Measurements from ENCODE around the gene COL2A1.

COL2A1 gene

DNA sequence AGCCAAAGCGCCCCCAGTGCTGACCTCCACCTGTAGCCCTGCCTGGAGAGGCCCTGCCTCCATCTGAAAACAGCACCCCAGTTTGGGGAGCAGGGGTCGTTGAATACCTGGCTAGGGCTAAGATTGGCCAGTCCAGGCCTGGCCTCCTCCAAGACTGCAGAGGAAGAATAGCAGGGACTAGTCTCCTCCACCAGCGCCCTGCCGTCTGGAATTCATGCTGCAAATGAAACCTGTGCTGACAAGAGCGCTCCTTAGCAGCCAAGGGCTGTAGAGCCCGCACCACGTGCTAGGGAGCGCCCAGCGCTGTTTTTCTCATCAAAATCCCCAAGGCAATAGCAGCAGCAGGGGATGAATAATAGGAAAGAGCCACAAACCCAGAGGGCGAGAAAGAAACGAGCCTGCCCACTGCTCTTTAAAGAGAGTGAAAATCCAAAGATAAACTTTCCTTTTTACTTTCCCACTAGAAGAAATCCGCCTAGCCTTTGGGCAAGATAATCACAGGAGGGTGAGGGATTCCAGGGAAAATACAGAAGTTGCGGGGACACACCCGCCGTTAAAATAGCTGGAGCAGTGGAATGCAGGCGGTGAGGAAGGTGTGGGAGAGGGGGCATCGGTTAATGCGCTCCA is 3.3 kb downstream of the COL2A1 start:
- ATAC-seq = peak; percentile 57

DNA sequence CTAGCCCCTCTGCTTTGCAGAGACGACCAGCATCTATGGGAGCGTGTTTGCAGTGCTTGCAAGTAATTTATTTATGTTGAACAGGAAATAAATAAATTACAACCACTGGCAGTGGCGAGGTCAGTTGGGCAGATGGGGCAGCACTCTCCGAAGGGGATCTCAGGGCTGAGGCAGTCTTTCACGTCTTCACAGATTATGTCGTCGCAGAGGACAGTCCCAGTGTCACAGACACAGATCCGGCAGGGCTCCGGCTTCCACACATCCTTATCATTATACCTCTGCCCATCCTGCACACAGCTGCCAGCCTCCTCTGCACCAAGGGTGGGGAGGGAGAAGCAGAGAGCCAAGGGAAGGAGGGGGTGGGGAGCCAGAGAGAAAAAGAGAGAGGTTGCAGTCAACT is 4.5 kb downstream of the COL2A1 start:
- no peak for TF ChIP-seq ZC3H10 (CRISPR knock-in tag; IDR thresholded peaks at IDR 0.05)
- no peak for TF ChIP-seq ZFP3 (CRISPR knock-in tag; IDR thresholded peaks at IDR 0.05)
- TF ChIP-seq GLIS3 (CRISPR knock-in tag; IDR thresholded peaks at IDR 0.05) = no peak
- TF ChIP-seq ZNF8 (CRISPR knock-in tag; IDR thresholded peaks at IDR 0.05) = no peak
- TF ChIP-seq, protein P1, sequence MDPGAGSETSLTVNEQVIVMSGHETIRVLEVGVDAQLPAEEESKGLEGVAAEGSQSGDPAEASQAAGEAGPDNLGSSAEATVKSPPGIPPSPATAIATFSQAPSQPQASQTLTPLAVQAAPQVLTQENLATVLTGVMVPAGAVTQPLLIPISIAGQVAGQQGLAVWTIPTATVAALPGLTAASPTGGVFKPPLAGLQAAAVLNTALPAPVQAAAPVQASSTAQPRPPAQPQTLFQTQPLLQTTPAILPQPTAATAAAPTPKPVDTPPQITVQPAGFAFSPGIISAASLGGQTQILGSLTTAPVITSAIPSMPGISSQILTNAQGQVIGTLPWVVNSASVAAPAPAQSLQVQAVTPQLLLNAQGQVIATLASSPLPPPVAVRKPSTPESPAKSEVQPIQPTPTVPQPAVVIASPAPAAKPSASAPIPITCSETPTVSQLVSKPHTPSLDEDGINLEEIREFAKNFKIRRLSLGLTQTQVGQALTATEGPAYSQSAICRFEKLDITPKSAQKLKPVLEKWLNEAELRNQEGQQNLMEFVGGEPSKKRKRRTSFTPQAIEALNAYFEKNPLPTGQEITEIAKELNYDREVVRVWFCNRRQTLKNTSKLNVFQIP (CRISPR knock-in tag; IDR thresholded peaks at IDR 0.05; ENCODE audit: borderline replicate concordance, low read depth) = no peak
- TF ChIP-seq, protein P2, sequence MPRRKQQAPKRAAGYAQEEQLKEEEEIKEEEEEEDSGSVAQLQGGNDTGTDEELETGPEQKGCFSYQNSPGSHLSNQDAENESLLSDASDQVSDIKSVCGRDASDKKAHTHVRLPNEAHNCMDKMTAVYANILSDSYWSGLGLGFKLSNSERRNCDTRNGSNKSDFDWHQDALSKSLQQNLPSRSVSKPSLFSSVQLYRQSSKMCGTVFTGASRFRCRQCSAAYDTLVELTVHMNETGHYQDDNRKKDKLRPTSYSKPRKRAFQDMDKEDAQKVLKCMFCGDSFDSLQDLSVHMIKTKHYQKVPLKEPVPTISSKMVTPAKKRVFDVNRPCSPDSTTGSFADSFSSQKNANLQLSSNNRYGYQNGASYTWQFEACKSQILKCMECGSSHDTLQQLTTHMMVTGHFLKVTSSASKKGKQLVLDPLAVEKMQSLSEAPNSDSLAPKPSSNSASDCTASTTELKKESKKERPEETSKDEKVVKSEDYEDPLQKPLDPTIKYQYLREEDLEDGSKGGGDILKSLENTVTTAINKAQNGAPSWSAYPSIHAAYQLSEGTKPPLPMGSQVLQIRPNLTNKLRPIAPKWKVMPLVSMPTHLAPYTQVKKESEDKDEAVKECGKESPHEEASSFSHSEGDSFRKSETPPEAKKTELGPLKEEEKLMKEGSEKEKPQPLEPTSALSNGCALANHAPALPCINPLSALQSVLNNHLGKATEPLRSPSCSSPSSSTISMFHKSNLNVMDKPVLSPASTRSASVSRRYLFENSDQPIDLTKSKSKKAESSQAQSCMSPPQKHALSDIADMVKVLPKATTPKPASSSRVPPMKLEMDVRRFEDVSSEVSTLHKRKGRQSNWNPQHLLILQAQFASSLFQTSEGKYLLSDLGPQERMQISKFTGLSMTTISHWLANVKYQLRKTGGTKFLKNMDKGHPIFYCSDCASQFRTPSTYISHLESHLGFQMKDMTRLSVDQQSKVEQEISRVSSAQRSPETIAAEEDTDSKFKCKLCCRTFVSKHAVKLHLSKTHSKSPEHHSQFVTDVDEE (CRISPR knock-in tag; IDR thresholded peaks at IDR 0.05) = no peak
- ATAC-seq = no peak

More for the DNA sequence above, 3.3 kb downstream of the COL2A1 start:
- TF ChIP-seq ZFP3 (CRISPR knock-in tag; IDR thresholded peaks at IDR 0.05) (no peak), CSDC2 (CRISPR knock-in tag; IDR thresholded peaks at IDR 0.05) (no peak), ZFP30 (CRISPR knock-in tag; IDR thresholded peaks at IDR 0.05) (no peak), GLIS3 (CRISPR knock-in tag; IDR thresholded peaks at IDR 0.05) (no peak), BACH2 (CRISPR knock-in tag; IDR thresholded peaks at IDR 0.05; ENCODE audit: borderline replicate concordance) (no peak), ARNTL (CRISPR knock-in tag; IDR thresholded peaks at IDR 0.05; ENCODE audit: borderline replicate concordance, low read depth) (no peak), TOX (CRISPR knock-in tag; IDR thresholded peaks at IDR 0.05; ENCODE audit: borderline replicate concordance) (no peak), TCF4 (CRISPR knock-in tag; IDR thresholded peaks at IDR 0.05; ENCODE audit: borderline replicate concordance) (no peak), PPARA (CRISPR knock-in tag; IDR thresholded peaks at IDR 0.05; ENCODE audit: borderline replicate concordance) (no peak), ZNF8 (CRISPR knock-in tag; IDR thresholded peaks at IDR 0.05) (no peak), ISL1 (CRISPR knock-in tag; IDR thresholded peaks at IDR 0.05) (no peak), RARB (CRISPR knock-in tag; IDR thresholded peaks at IDR 0.05) (no peak)
- TF ChIP-seq, protein P1 (CRISPR knock-in tag; IDR thresholded peaks at IDR 0.05; ENCODE audit: borderline replicate concordance, low read depth) = no peak
- TF ChIP-seq, protein P2 (CRISPR knock-in tag; IDR thresholded peaks at IDR 0.05) = no peak

DNA sequence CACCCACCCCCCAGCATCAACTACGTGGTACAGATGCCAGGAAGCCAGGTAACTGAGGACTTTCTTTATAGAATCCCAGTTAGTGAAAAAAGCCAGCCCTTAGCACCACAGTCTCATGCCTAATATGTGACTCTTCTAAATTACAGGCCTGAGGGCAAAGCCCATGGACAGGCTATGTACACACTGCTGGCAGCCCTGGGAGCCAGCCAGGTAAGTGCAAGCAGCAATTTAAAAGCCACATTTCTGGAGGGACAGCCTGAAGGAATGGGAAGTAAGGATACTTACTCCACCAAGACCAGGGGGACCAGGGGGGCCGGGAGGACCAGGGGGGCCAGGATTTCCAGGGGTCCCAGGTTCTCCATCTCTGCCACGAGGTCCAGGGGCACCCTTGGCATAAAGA is 7.0 kb downstream of the COL2A1 start:
- TF ChIP-seq BACH2 (CRISPR knock-in tag; IDR thresholded peaks at IDR 0.05; ENCODE audit: borderline replicate concordance) = no peak
- TF ChIP-seq, protein P2 (CRISPR knock-in tag; IDR thresholded peaks at IDR 0.05) = no peak
- ATAC-seq = no peak
